ENCODE results near the gene PSMD8.
"Not testable (repeated sequence)": the region's sequence is repeated elsewhere in the genome, so short reads cannot be mapped to it uniquely, and the experiment has no call there.

Gene PSMD8

DNA sequence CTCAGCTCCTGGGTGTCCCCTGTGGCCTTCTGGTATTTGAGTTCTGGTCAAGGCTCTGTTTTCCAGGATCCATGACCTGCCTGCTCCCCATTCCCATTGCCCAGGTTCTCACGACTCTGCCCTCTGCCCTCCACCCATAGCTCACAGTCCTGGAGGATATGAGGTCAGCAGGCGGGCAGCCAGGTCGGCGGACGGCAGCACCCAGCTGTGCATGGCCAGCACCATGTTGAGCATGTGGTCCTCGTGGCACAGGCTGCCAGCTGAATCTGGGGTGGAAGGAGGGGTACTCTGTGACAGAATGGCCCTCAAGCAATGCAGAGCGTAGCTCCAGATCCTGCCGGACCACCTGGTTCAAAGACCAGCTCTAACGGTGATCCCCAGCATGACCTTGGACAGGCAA, 46.6 kb downstream of the PSMD8 start:
- H3K4me3 ChIP-seq (ENCODE audit: low read depth, low read length) = no peak overlapping the region
- TF ChIP-seq, protein P1, sequence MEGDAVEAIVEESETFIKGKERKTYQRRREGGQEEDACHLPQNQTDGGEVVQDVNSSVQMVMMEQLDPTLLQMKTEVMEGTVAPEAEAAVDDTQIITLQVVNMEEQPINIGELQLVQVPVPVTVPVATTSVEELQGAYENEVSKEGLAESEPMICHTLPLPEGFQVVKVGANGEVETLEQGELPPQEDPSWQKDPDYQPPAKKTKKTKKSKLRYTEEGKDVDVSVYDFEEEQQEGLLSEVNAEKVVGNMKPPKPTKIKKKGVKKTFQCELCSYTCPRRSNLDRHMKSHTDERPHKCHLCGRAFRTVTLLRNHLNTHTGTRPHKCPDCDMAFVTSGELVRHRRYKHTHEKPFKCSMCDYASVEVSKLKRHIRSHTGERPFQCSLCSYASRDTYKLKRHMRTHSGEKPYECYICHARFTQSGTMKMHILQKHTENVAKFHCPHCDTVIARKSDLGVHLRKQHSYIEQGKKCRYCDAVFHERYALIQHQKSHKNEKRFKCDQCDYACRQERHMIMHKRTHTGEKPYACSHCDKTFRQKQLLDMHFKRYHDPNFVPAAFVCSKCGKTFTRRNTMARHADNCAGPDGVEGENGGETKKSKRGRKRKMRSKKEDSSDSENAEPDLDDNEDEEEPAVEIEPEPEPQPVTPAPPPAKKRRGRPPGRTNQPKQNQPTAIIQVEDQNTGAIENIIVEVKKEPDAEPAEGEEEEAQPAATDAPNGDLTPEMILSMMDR (IDR thresholded peaks at IDR 0.05; ENCODE audit: low read depth, low read length, missing control alignments) = no peak

DNA sequence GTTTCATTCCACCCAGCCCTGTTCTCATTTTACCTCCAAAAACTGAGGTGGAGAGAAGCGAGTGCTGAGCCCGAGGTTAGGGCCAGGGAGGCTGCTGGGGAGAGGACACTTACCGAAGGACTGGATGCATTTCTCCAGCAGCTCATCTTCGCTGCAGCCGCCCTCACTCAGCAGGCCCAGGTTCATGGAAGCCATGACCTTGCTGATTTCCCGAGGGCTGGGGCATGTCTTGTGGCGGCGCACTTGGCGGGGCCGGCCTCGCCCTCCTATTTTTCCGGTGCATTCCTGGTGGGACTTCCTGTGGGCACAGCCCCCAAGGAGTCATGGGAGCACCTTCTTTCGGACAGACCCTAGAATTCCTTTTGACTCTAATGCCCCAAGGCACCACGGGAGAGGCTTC, 47.5 kb downstream of the PSMD8 start:
- TF ChIP-seq, protein P1 (IDR thresholded peaks at IDR 0.05; ENCODE audit: low read depth, low read length, missing control alignments) = no peak
- no peak overlapping the region for H3K4me3 ChIP-seq (ENCODE audit: low read depth, low read length)
- no peak for DNase-seq (ENCODE audit: low read depth)

More for the DNA sequence above, 46.6 kb downstream of the PSMD8 start:
- DNase-seq (ENCODE audit: low read depth) = no peak

GRCh38 chr19:38422438-38422837, 48.1 kb downstream of the PSMD8 start:
- TF ChIP-seq, protein P1 (IDR thresholded peaks at IDR 0.05; ENCODE audit: low read depth, low read length, missing control alignments) = no peak
- no peak overlapping the region for H3K4me3 ChIP-seq (ENCODE audit: low read depth, low read length)
- DNase-seq (ENCODE audit: low read depth) = no peak

GRCh38 chr19:38424272-38424671, 49.9 kb downstream of the PSMD8 start:
- TF ChIP-seq, protein P1 (IDR thresholded peaks at IDR 0.05; ENCODE audit: low read depth, low read length, missing control alignments) = no peak
- no peak for DNase-seq (ENCODE audit: low read depth)
- no peak overlapping the region for H3K4me3 ChIP-seq (ENCODE audit: low read depth, low read length)

DNA sequence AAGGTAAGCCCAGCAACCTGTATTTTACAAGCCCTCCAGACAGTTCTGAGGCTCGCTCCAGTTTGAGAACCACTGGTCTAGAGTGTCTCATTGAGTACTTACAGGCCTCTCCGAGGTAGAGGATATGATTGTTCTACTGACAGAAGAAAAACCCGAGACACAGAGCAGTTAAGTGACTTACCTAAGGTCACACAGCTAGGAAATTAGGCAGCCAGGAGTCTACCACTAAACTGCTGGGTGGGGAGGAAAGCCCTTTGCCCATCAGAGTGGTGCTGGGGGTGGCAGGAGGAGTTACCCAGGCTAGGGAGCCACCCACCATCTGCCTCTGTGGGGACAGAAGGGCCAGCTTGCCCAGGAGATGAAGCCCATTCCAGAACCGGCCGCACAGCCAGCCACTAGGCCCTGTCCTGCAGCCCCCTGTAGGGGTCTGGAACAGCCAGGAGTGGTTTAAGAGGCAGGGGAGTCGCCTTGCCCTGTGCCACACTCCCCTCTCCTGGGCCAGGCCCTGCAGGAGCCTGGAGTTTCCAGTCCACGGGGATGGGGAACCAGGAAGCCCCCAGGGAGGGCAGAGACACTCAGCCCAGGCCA, 50.9 kb downstream of the PSMD8 start:
- DNase-seq (ENCODE audit: low read depth) = no peak
- no peak overlapping the region for H3K4me3 ChIP-seq (ENCODE audit: low read depth, low read length)
- TF ChIP-seq, protein P1 (IDR thresholded peaks at IDR 0.05; ENCODE audit: low read depth, low read length, missing control alignments) = no peak

- H3K4me3 ChIP-seq (ENCODE audit: low read depth, low read length) = no peak within 1 kb of the TSS
- TF ChIP-seq, protein P1 (IDR thresholded peaks at IDR 0.05; ENCODE audit: low read depth, low read length, missing control alignments) = no peak
- no peak for DNase-seq (ENCODE audit: low read depth)
Measured at GRCh38 chr19:38425810-38426466, 51.6 kb downstream of the PSMD8 start, which contains the start of gene RASGRP4. TSS of gene RASGRP4 (minus strand) at chr19:38426219. CDS start at chr19:38426091, 128 bp downstream.

DNA sequence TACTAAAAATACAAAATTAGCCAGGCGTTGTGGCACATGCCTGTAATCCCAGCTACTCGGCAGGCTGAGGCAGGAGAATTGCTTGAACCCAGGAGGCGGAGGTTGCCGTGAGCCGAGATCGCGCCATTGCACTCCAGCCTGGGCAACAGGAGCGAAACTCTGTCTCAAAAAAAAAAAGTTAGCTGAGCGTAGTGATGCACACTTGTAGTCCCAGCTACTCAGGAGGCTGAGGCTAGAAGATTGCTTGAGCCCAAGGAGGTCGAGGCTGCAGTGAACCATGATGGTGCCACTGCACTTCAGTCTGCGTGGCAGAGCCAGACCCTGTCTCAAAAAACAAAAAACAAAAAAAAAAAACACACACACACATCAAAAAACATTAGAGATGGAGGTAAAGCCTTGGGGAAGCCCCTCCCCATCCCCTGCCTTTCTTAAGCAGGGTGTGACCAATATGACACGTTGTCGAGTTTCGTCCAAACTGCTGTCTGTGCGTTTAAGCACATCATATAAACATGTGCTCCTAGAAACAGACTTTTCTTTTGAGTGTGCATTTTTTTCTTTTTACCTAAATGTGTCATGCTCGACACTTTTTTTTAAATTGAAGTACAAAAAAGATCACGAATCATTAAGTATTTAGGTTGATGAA, 52.8 kb downstream of the PSMD8 start:
- not testable (repeated sequence) for H3K4me3 ChIP-seq (ENCODE audit: low read depth, low read length)
- DNase-seq (ENCODE audit: low read depth) = peak; percentile 60
